Esophagus squamous epithelium (tissue), 5 donors: ENCODE results near the gene SRC. TPM values are rescaled to one million over a fixed set of nuclear protein-coding genes. Genes with fewer than 3 reads are reported as not detected.

Experiments
- DNase-seq: peaks from one replicate; lab custom pipeline; 2025; lab: John Stamatoyannopoulos, UW
- H3K27ac ChIP-seq, 4 donors: fragments of 200-600 bp; sonication (generic); one replicate each; pipeline ENCODE4 v1.5.1; 2016 to 2019; ENCODE audit warnings: mild to moderate bottlenecking in 1 of 4
- H3K27me3 ChIP-seq, 4 donors: fragments of 200-600 bp; sonication (generic); 1 replicate in 3 of 4; 2 replicates in 1 of 4; pipeline versions ENCODE4 v1.5.1 to v1.6.0; 2017 to 2021; ENCODE audit warnings: antibody characterized with exemption in 1 of 4
- H3K36me3 ChIP-seq, 3 donors: fragments of 200-600 bp; sonication (generic); one replicate each; pipeline ENCODE4 v1.5.1; 2016 to 2019
- H3K4me1 ChIP-seq, 3 donors: fragments of 200-600 bp; sonication (generic); one replicate each; pipeline ENCODE4 v1.5.1; 2017 to 2019
- H3K4me3 ChIP-seq, 4 donors: fragments of 200-600 bp; sonication (generic); 1 replicate in 3 of 4; 2 replicates in 1 of 4; pipeline ENCODE4 v1.5.1; 2016 to 2019; ENCODE audit warnings: mild to moderate bottlenecking in 2 of 4, moderate library complexity in 1 of 4
- H3K9me3 ChIP-seq, 3 donors: fragments of 200-600 bp; sonication (generic); one replicate each; pipeline ENCODE4 v1.5.1; 2016 to 2019
- CTCF ChIP-seq, 6 experiments: fragments of 450-650 bp in 4 of 6; fragments of 200-600 bp in 2 of 6; sonication (generic) in 2 of 6; IDR thresholded peaks; one replicate each; pipeline ENCODE4 v1.5.1; 2016 to 2019; ENCODE audit warnings: antibody characterized with exemption in 6 of 6, mild to moderate bottlenecking in 4 of 6, moderate library complexity in 4 of 6
- POLR2A ChIP-seq, 4 donors: fragments of 450-650 bp; IDR thresholded peaks; one replicate each; pipeline ENCODE4 v1.6.1; 2017; ENCODE audit warnings: antibody characterized with exemption in 4 of 4, mild to moderate bottlenecking in 4 of 4, moderate library complexity in 3 of 4
- WGBS, 2 donors: methylation state at CpG; one replicate each; pipeline ENCODE4 v1.1.5; 2018; 5-methylcytosine and 5-hydroxymethylcytosine counted together
- intact Hi-C: fragments of 100-400 bp; cut with DNase I; formaldehyde crosslinking; loops from one replicate; pipeline ENCODE4 v1.15.0; 2022
- total RNA-seq, 4 donors: library from RNA; depleted of rRNA; stranded (reverse); fragments of >200 nt; gene quantifications; one replicate each; pipeline ENCODE4 v1.1.0, GENCODE V29; 2016
- donor health status: DM: yes; HTN: yes; CAD: no.

SRC gene
- total RNA-seq, 4 donors from 2014 or later = 32.4 to 46.5 (median 39.0) TPM

DNA sequence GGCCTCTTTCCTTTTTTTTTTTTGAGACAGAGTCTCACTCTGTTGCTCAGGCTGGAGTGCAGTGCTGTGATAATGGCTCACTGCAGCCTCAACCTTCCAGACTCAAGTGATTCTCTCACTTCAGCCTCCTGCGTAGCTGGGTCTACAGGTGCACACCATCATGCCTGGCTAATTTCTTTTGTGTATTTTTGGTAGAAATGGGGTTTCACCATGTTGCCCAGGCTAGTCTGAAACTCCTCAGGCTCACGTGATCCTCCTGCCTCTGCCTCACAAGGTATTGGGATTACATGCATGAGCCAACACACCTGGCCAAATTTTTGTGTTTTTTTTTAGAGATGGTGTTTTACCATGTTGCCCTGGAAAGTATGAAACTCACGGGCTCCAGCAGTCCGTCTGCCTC, 29.3 kb downstream of the SRC start:
- Histone ChIP-seq H3K4me1 (peaks cover 5 to 14% (median 11%) of the 10 kb centered on the region in 3 donors), H3K27ac (no peak overlapping the region), H3K9me3 (no peaks in the 10 kb centered on the region), H3K27me3 (no peaks in the 10 kb centered on the region), H3K36me3 (peaks cover 0 to 63% (median 0%) of the 10 kb centered on the region in 3 donors), H3K4me3 (no peak overlapping the region)
- WGBS, 2 donors = 89 to 91% methylated on average over 3 to 4 of the region's 4 CpGs
- no peak for DNase-seq
- no peak for TF ChIP-seq POLR2A (IDR thresholded peaks at IDR 0.05)
- TF ChIP-seq CTCF (IDR thresholded peaks at IDR 0.05) = no peak
- intact Hi-C loops = no loop called here

- Histone ChIP-seq H3K4me1 (peaks cover 5 to 18% (median 11%) of the 10 kb centered on the region in 3 donors), H3K4me3 (no peak overlapping the region), H3K9me3 (no peaks in the 10 kb centered on the region), H3K36me3 (peaks cover 0 to 64% (median 0%) of the 10 kb centered on the region in 3 donors), H3K27me3 (no peaks in the 10 kb centered on the region), H3K27ac (no peak overlapping the region)
- DNase-seq = no peak
- TF ChIP-seq CTCF (IDR thresholded peaks at IDR 0.05) = no peak
- TF ChIP-seq POLR2A (IDR thresholded peaks at IDR 0.05) = no peak
- intact Hi-C loops = no loop called here
- WGBS, 2 donors = 86 to 96% methylated on average over 4 of the region's 4 CpGs
Observed at GRCh38 chr20:37376324-37376723, 30.4 kb downstream of the SRC start.

GRCh38 chr20:37376791-37377190, 30.9 kb downstream of the SRC start:
- Histone ChIP-seq H3K36me3 (peaks cover 0 to 65% (median 0%) of the 10 kb centered on the region in 3 donors), H3K4me1 (peaks cover 5 to 18% (median 11%) of the 10 kb centered on the region in 3 donors), H3K27me3 (no peaks in the 10 kb centered on the region), H3K4me3 (no peak overlapping the region), H3K9me3 (no peaks in the 10 kb centered on the region), H3K27ac (no peak overlapping the region)
- 89 to 98% methylated on average over 5 of the region's 6 CpGs for WGBS, 2 donors
- TF ChIP-seq POLR2A (IDR thresholded peaks at IDR 0.05) = no peak
- TF ChIP-seq CTCF (IDR thresholded peaks at IDR 0.05) = no peak
- intact Hi-C loops = no loop called here
- DNase-seq = no peak

- Histone ChIP-seq H3K9me3 (no peaks in the 10 kb centered on the region), H3K4me1 (peaks cover 5 to 19% (median 11%) of the 10 kb centered on the region in 3 donors), H3K36me3 (peaks cover 0 to 67% (median 0%) of the 10 kb centered on the region in 3 donors), H3K4me3 (no peak overlapping the region), H3K27me3 (no peaks in the 10 kb centered on the region), H3K27ac (no peak overlapping the region)
- no peak for DNase-seq
- 86 to 91% methylated on average over 5 of the region's 5 CpGs for whole genome bisulfite sequencing, 2 donors
- TF ChIP-seq CTCF (IDR thresholded peaks at IDR 0.05) = no peak
- TF ChIP-seq POLR2A (IDR thresholded peaks at IDR 0.05) = no peak
- intact Hi-C loops = no loop called here
Observed at GRCh38 chr20:37377346-37378081, 31.6 kb downstream of the SRC start.

DNA sequence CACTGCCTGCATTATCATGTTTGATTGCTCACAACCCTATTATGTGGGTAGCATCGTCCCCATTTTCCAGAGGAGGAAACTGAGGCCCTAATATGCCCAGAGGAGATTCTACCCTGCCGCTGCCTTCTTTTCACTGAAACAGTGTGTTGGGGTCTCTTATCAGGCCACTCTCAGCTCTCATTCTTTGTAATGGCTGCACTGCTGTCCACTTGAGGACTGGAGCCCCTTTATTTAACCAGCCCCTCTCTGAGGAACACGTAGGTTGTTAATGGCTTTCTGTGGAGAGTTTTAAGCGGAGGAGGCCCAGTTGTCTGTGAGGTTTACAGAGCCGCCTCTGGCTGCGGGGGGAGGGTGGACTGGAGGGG, 32.5 kb downstream of the SRC start:
- no peak for TF ChIP-seq CTCF (IDR thresholded peaks at IDR 0.05)
- TF ChIP-seq POLR2A (IDR thresholded peaks at IDR 0.05) = no peak
- H3K27ac ChIP-seq = no peak overlapping the region
- intact Hi-C loops = no loop called here
- H3K36me3 ChIP-seq = peaks cover 0 to 76% (median 0%) of the 10 kb centered on the region in 3 donors
- DNase-seq = no peak
- no peaks in the 10 kb centered on the region for H3K27me3 ChIP-seq
- H3K4me3 ChIP-seq = no peak overlapping the region
- peaks cover 5 to 28% (median 11%) of the 10 kb centered on the region in 3 donors for H3K4me1 ChIP-seq
- 76 to 100% methylated on average over 2 to 3 of the region's 6 CpGs for WGBS, 2 donors
- H3K9me3 ChIP-seq = no peaks in the 10 kb centered on the region
